ENCODE data around the gene TCP11.

Gene TCP11

DNA sequence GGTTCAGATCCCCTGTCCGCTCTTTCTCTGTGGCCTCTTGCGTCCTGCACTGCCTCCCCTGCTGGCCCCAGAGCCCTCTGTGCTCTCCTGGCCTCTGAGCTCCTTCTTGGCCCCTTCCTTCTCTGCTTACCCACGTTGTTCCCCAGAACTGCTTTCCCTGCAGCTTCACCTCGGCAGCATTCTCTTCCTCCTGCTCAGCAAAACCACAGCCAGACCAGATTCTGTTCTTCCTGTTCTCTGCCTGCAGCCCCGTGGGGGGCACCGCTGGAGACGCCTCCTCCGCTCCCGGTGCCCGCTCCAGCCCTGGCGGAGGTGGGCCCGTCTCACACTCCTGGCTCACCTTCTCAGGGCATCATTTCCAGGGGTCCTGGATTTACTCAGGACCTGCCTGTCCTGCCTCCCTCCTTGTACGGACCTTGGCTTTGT is 59.7 kb downstream of the TCP11 start:
- Histone ChIP-seq H3K36me3 (ENCODE audit: control insufficient read depth, insufficient read depth, low read length) (peaks cover 47% of the 10 kb centered on the region), H3K4me1 (ENCODE audit: control insufficient read depth, insufficient read depth, low read length, poor library complexity, severe bottlenecking) (peaks cover 8% of the 10 kb centered on the region), H3K9me3 (ENCODE audit: control insufficient read depth, low read length) (no peaks in the 10 kb centered on the region), H3K27ac (ENCODE audit: low read depth, low read length, severe bottlenecking) (no peak overlapping the region), H3K4me3 (ENCODE audit: extremely low read depth, insufficient read depth, low read length, poor library complexity, severe bottlenecking) (no peak overlapping the region)
- 59 to 71% methylated on average over 11 to 13 of the region's 13 CpGs for WGBS, 2 experiments (ENCODE audit: insufficient coverage in 2 of 2)

GRCh38 chr6:35080821-35081425 is 60.2 kb downstream of the TCP11 start:
- 94 to 95% methylated on average over 21 of the region's 21 CpGs for WGBS, 2 experiments (ENCODE audit: insufficient coverage in 2 of 2)
- H3K4me3 ChIP-seq (ENCODE audit: extremely low read depth, insufficient read depth, low read length, poor library complexity, severe bottlenecking): no peak overlapping the region
- no peaks in the 10 kb centered on the region for H3K9me3 ChIP-seq (ENCODE audit: control insufficient read depth, low read length)
- peaks cover 47% of the 10 kb centered on the region for H3K36me3 ChIP-seq (ENCODE audit: control insufficient read depth, insufficient read depth, low read length)
- H3K4me1 ChIP-seq (ENCODE audit: control insufficient read depth, insufficient read depth, low read length, poor library complexity, severe bottlenecking): peaks cover 8% of the 10 kb centered on the region
- no peak overlapping the region for H3K27ac ChIP-seq (ENCODE audit: low read depth, low read length, severe bottlenecking)

DNA sequence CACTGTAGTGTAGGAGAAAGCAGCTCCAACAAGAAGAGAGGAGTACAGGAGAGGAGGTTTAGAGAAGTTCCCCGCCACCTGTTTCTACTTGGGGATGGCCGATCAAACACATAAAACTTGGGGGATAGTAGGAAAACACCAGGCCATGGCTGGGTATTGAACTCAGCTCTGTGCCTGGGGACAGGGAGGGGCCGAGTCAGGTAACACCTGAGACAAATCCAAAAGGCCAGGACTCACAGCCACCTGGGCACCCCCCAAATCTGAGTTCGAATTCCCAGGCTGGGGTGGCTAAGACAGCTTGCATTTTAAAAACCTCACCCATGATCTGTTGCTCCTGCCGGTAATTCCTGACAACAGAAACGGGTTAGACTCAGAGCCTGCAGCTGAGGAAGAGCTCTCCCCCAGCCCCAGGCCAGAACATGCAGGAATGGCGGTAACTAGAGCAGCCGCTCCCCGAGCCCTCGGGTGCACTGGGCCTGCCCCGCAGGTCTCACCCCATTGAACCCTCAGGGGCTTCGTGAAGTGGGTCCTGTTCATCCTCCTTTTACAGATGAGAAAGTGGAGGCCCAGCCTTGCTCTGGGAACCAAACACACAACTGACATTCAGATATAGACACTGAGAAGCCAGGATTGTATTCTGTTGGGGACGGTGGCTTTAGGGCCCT is 61.0 kb downstream of the TCP11 start:
- WGBS, 2 experiments (ENCODE audit: insufficient coverage in 2 of 2): 91 to 93% methylated on average over 11 to 13 of the region's 13 CpGs
- Histone ChIP-seq H3K36me3 (ENCODE audit: control insufficient read depth, insufficient read depth, low read length) (peaks cover 43% of the 10 kb centered on the region), H3K4me1 (ENCODE audit: control insufficient read depth, insufficient read depth, low read length, poor library complexity, severe bottlenecking) (peaks cover 8% of the 10 kb centered on the region), H3K9me3 (ENCODE audit: control insufficient read depth, low read length) (no peaks in the 10 kb centered on the region), H3K4me3 (ENCODE audit: extremely low read depth, insufficient read depth, low read length, poor library complexity, severe bottlenecking) (no peak overlapping the region), H3K27ac (ENCODE audit: low read depth, low read length, severe bottlenecking) (no peak overlapping the region)

GRCh38 chr6:35079311-35080000 is 61.7 kb downstream of the TCP11 start:
- Histone ChIP-seq H3K4me3 (ENCODE audit: extremely low read depth, insufficient read depth, low read length, poor library complexity, severe bottlenecking) (no peak overlapping the region), H3K4me1 (ENCODE audit: control insufficient read depth, insufficient read depth, low read length, poor library complexity, severe bottlenecking) (peaks cover 8% of the 10 kb centered on the region), H3K36me3 (ENCODE audit: control insufficient read depth, insufficient read depth, low read length) (peaks cover 49% of the 10 kb centered on the region), H3K9me3 (ENCODE audit: control insufficient read depth, low read length) (no peaks in the 10 kb centered on the region), H3K27ac (ENCODE audit: low read depth, low read length, severe bottlenecking) (no peak overlapping the region)
- 96 to 98% methylated on average over 19 of the region's 23 CpGs for WGBS, 2 experiments (ENCODE audit: insufficient coverage in 2 of 2)

- H3K4me3 ChIP-seq (ENCODE audit: extremely low read depth, insufficient read depth, low read length, poor library complexity, severe bottlenecking): no peak overlapping the region
- H3K9me3 ChIP-seq (ENCODE audit: control insufficient read depth, low read length): no peaks in the 10 kb centered on the region
- peaks cover 8% of the 10 kb centered on the region for H3K4me1 ChIP-seq (ENCODE audit: control insufficient read depth, insufficient read depth, low read length, poor library complexity, severe bottlenecking)
- WGBS, 2 experiments (ENCODE audit: insufficient coverage in 2 of 2): 90 to 94% methylated on average over 7 to 8 of the region's 11 CpGs
- peaks cover 48% of the 10 kb centered on the region for H3K36me3 ChIP-seq (ENCODE audit: control insufficient read depth, insufficient read depth, low read length)
- H3K27ac ChIP-seq (ENCODE audit: low read depth, low read length, severe bottlenecking): no peak overlapping the region
These were observed 62.2 kb downstream of the TCP11 start for GRCh38 chr6:35078896-35079295.

DNA sequence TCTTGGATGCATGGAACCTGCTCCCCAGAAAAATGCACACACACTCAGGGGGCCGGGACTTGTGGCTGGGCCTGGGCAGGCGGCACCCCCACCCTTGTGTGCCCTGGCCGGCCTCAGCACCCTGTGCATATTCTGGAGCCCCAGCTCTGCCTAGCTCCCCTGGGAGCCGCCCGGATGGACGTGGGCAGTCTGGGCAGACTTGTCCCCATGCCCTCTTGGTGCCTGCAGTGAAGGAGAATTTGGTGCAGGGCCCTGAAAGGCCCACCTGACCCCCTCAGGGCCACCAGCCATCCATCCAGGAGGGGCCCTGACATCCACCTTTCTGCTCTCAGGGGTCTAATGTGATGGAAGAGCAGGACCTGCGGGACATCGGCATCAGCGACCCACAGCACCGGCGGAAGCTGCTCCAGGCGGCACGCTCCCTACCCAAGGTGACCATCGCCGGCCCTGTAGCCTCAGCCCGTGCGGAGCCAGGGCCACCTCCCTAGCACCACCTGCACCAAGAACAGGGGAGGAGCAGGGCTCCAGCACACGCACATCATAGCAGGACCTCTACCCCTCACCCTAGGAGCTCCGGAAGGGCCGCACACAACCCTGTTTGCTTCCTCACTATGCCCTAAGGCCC is 62.8 kb downstream of the TCP11 start:
- peaks cover 8% of the 10 kb centered on the region for H3K4me1 ChIP-seq (ENCODE audit: control insufficient read depth, insufficient read depth, low read length, poor library complexity, severe bottlenecking)
- H3K36me3 ChIP-seq (ENCODE audit: control insufficient read depth, insufficient read depth, low read length): peaks cover 42% of the 10 kb centered on the region
- H3K27ac ChIP-seq (ENCODE audit: low read depth, low read length, severe bottlenecking): no peak overlapping the region
- WGBS, 2 experiments (ENCODE audit: insufficient coverage in 2 of 2): 97% methylated on average over 13 to 19 of the region's 20 CpGs
- no peak overlapping the region for H3K4me3 ChIP-seq (ENCODE audit: extremely low read depth, insufficient read depth, low read length, poor library complexity, severe bottlenecking)
- no peaks in the 10 kb centered on the region for H3K9me3 ChIP-seq (ENCODE audit: control insufficient read depth, low read length)

DNA sequence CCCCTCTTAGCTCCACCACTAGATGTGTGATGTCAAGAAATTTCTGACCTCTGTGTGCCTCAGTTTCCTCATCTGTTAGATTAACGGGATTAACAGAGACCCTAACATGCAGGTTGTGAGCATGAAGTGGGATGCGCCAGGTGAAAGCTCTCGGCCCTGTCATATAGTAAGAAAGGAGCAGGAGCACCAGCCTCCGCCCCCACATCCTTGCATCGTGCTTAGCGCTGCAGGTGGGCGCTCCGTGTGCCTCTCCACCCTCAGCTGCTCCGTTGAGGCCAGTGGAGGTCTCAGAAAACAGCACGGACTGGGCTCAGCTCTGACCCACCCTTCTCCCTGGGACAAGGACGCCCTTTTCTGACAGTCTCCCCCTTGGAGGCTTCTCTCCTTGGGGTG is 63.4 kb downstream of the TCP11 start:
- no peak overlapping the region for H3K4me3 ChIP-seq (ENCODE audit: extremely low read depth, insufficient read depth, low read length, poor library complexity, severe bottlenecking)
- peaks cover 41% of the 10 kb centered on the region for H3K36me3 ChIP-seq (ENCODE audit: control insufficient read depth, insufficient read depth, low read length)
- H3K9me3 ChIP-seq (ENCODE audit: control insufficient read depth, low read length): no peaks in the 10 kb centered on the region
- peaks cover 8% of the 10 kb centered on the region for H3K4me1 ChIP-seq (ENCODE audit: control insufficient read depth, insufficient read depth, low read length, poor library complexity, severe bottlenecking)
- WGBS, 2 experiments (ENCODE audit: insufficient coverage in 2 of 2): 87 to 94% methylated on average over 10 of the region's 11 CpGs
- H3K27ac ChIP-seq (ENCODE audit: low read depth, low read length, severe bottlenecking): no peak overlapping the region

- WGBS, 2 experiments (ENCODE audit: insufficient coverage in 2 of 2): 86 to 90% methylated on average over 11 to 13 of the region's 17 CpGs
- H3K36me3 ChIP-seq (ENCODE audit: control insufficient read depth, insufficient read depth, low read length): peaks cover 40% of the 10 kb centered on the region
- peaks cover 8% of the 10 kb centered on the region for H3K4me1 ChIP-seq (ENCODE audit: control insufficient read depth, insufficient read depth, low read length, poor library complexity, severe bottlenecking)
- H3K9me3 ChIP-seq (ENCODE audit: control insufficient read depth, low read length): no peaks in the 10 kb centered on the region
- H3K27ac ChIP-seq (ENCODE audit: low read depth, low read length, severe bottlenecking): no peak overlapping the region
- no peak overlapping the region for H3K4me3 ChIP-seq (ENCODE audit: extremely low read depth, insufficient read depth, low read length, poor library complexity, severe bottlenecking)
These were observed 64.0 kb downstream of the TCP11 start for GRCh38 chr6:35076997-35077712.

GRCh38 chr6:35073766-35074471 is 67.2 kb downstream of the TCP11 start:
- H3K36me3 ChIP-seq (ENCODE audit: control insufficient read depth, insufficient read depth, low read length): peaks cover 31% of the 10 kb centered on the region
- no peaks in the 10 kb centered on the region for H3K4me1 ChIP-seq (ENCODE audit: control insufficient read depth, insufficient read depth, low read length, poor library complexity, severe bottlenecking)
- no peak overlapping the region for H3K4me3 ChIP-seq (ENCODE audit: extremely low read depth, insufficient read depth, low read length, poor library complexity, severe bottlenecking)
- no peak overlapping the region for H3K27ac ChIP-seq (ENCODE audit: low read depth, low read length, severe bottlenecking)
- H3K9me3 ChIP-seq (ENCODE audit: control insufficient read depth, low read length): no peaks in the 10 kb centered on the region
- WGBS, 2 experiments (ENCODE audit: insufficient coverage in 2 of 2): 94 to 97% methylated on average over 19 to 20 of the region's 20 CpGs

- no peaks in the 10 kb centered on the region for H3K9me3 ChIP-seq (ENCODE audit: control insufficient read depth, low read length)
- no peak overlapping the region for H3K27ac ChIP-seq (ENCODE audit: low read depth, low read length, severe bottlenecking)
- peaks cover 24% of the 10 kb centered on the region for H3K36me3 ChIP-seq (ENCODE audit: control insufficient read depth, insufficient read depth, low read length)
- no peaks in the 10 kb centered on the region for H3K4me1 ChIP-seq (ENCODE audit: control insufficient read depth, insufficient read depth, low read length, poor library complexity, severe bottlenecking)
- H3K4me3 ChIP-seq (ENCODE audit: extremely low read depth, insufficient read depth, low read length, poor library complexity, severe bottlenecking): no peak overlapping the region
- WGBS, 2 experiments (ENCODE audit: insufficient coverage in 2 of 2): 96 to 100% methylated on average over 6 to 9 of the region's 10 CpGs
These were observed 67.9 kb downstream of the TCP11 start for GRCh38 chr6:35073211-35073610.

All from mesodermal cell (in vitro differentiated cells).